H1 (cell line): ENCODE measurements around the gene EFCAB6. TPM values are rescaled to one million over a fixed set of nuclear protein-coding genes. Genes with fewer than 3 reads are reported as not detected.

Source experiments
- RNF2 ChIP-seq: fragments of 200-900, 300-1000 bp; sonication (generic); IDR thresholded peaks from 2 replicates; pipeline ENCODE4 v1.7.1; 2016; ENCODE audit warnings: borderline replicate concordance, low read depth, mild to moderate bottlenecking, antibody characterized with exemption, low read length; ENCODE audit not compliant: poor library complexity, severe bottlenecking; ENCODE audit errors: missing control alignments
- polyA plus RNA-seq, 7 experiments: library from polyadenylated mRNA; depleted of rRNA in 3 of 7; stranded (reverse) in 5 of 7; unstranded in 2 of 7; fragments of >200 nt in 5 of 7; fragments of 200-250 nt in 2 of 7; gene quantifications; 1 replicate in 5 of 7; 2 replicates in 1 of 7; 4 replicates in 1 of 7; pipeline versions ENCODE4 v1.2.1 to v1.2.3, GENCODE V29; 2011 to 2013; ENCODE audit warnings: missing spikeins in 2 of 7, mixed read lengths in 2 of 7
- total RNA-seq: library from RNA; stranded (reverse); fragmentation: NEBNext Ultra II Directional; extraction: Animal tissue kit (Norgen Biotek cat#: 25700); gene quantifications from 2 replicates; pipeline ENCODE4 v1.2.1, GENCODE V29; 2021

EFCAB6 gene
- total and polyA plus RNA-seq, 2 of the 8 experiments (the other 6 are each of a cell fraction or from before 2014, with no cell fraction given), result 0.32 to 1.7 TPM

GRCh38 chr22:43857367-43857766, 45.3 kb upstream of the EFCAB6 start (continued):
- no peak for TF ChIP-seq RNF2
- TF ChIP-seq, all 59 proteins: peak for 0
